K562 (cell line): ENCODE results near the gene GAB1. TPM values are rescaled to one million over a fixed set of nuclear protein-coding genes. Genes with fewer than 3 reads are reported as not detected.

ENCODE experiments used
- ATAC-seq: fragments of 200-7000 bp; cut with Tn5 transposase; 3 replicates; pipeline ENCODE4 v1.9.1; 2020; ENCODE audit warnings: moderate library complexity
- BruUV-seq: library from RNA; stranded (reverse); fragments of 400-500 nt; replicated peaks from 2 replicates; lab custom pipeline; 2021; lab: Mats Ljungman, UMichigan
- CTCF ChIA-PET: fragments of 300-600 bp; formaldehyde crosslinking; extraction: SDS; loops from one replicate; lab custom pipeline; 2021; ENCODE audit warnings: low intra/inter-chr PET ratio; lab: Yijun Ruan, JAX
- POLR2A ChIA-PET: fragments of 300-600, 350-650 bp; sonication (Branson Sonifier 250); formaldehyde crosslinking; extraction: SDS; loops from one replicate; lab custom pipeline; 2021; ENCODE audit warnings: antibody characterized with exemption, inconsistent platforms; lab: Yijun Ruan, JAX
- DNase-seq, 4 experiments: peaks; one replicate each; pipeline versions ENCODE4 v3.0.0 to v3.0.0-alpha.2; 2011 to 2018; ENCODE audit warnings: low spot score in 3 of 4, mixed read lengths in 3 of 4; ENCODE audit errors: extremely low read depth in 1 of 4
- FAIRE-seq: peaks from 2 replicates; lab custom pipeline; 2011; peaks lifted over from hg19 to GRCh38; lab: Jason Lieb, UNC
- H2AFZ ChIP-seq: 2 replicates; pipeline ENCODE4 v1.6.0; 2011; ENCODE audit warnings: low read depth, low read length, control low read depth, inconsistent platforms
- H3K27ac ChIP-seq: fragments of 200-600 bp; 3 replicates; pipeline ENCODE4 v1.8.0; 2011; ENCODE audit warnings: low read depth, mild to moderate bottlenecking, control low read depth, inconsistent platforms, low read length, moderate library complexity, mixed read lengths; ENCODE audit errors: extremely low read depth
- H3K27me3 ChIP-seq, 2 experiments: fragments of 300-600 bp in 1 of 2; 2 replicates in 1 of 2; 3 replicates in 1 of 2; pipeline versions ENCODE4 v1.6.0 to v1.8.0; 2011; ENCODE audit warnings: inconsistent platforms in 2 of 2, low read length in 2 of 2, mild to moderate bottlenecking in 1 of 2, mixed read lengths in 1 of 2, moderate library complexity in 1 of 2; ENCODE audit not compliant: control insufficient read depth in 2 of 2, insufficient read depth in 2 of 2
- H3K36me3 ChIP-seq: fragments of 300-600 bp; 3 replicates; pipeline ENCODE4 v1.8.0; 2011; ENCODE audit warnings: mild to moderate bottlenecking, low read length, inconsistent platforms; ENCODE audit not compliant: control insufficient read depth, insufficient read depth
- H3K4me1 ChIP-seq, 2 experiments: fragments of 200-600 bp in 1 of 2; replicated peaks in 1 of 2; 2 replicates in 1 of 2; 3 replicates in 1 of 2; pipeline versions ENCODE4 v1.5.1 to v1.8.0; 2011; ENCODE audit warnings: inconsistent platforms in 2 of 2, low read length in 2 of 2, mild to moderate bottlenecking in 1 of 2, mixed read lengths in 1 of 2, moderate library complexity in 1 of 2; ENCODE audit not compliant: control insufficient read depth in 2 of 2, insufficient read depth in 2 of 2
- H3K4me2 ChIP-seq: 2 replicates; pipeline ENCODE4 v1.6.1; 2011; ENCODE audit warnings: low read length, control low read depth, inconsistent platforms, mixed read lengths; ENCODE audit not compliant: insufficient read depth
- H3K4me3 ChIP-seq: fragments of 200-600 bp; sonication (generic), shearing (Covaris generic); 2 replicates; pipeline ENCODE4 v1.5.1; 2016; ENCODE audit warnings: control low read depth, inconsistent platforms
- H3K79me2 ChIP-seq: fragments of 200-600 bp; 3 replicates; pipeline ENCODE4 v1.8.0; 2011; ENCODE audit warnings: low read length, inconsistent platforms; ENCODE audit not compliant: control insufficient read depth, insufficient read depth
- H3K9ac ChIP-seq, 2 experiments: 2 replicates each; pipeline versions ENCODE4 v1.6.0 to v1.6.1; 2011; ENCODE audit warnings: low read depth in 2 of 2, low read length in 2 of 2, control low read depth in 1 of 2, inconsistent platforms in 1 of 2, mild to moderate bottlenecking in 1 of 2, mixed read lengths in 1 of 2; ENCODE audit not compliant: insufficient read depth in 1 of 2
- H3K9me1 ChIP-seq: one replicate; pipeline ENCODE4 v1.6.0; 2011; ENCODE audit warnings: inconsistent platforms, mild to moderate bottlenecking, low read length, moderate library complexity; ENCODE audit not compliant: control insufficient read depth, insufficient read depth
- H3K9me3 ChIP-seq: replicated peaks from 2 replicates; pipeline ENCODE4 v1.5.1; 2011; ENCODE audit warnings: low read depth, low read length, inconsistent platforms; ENCODE audit not compliant: control insufficient read depth, insufficient read depth
- H4K20me1 ChIP-seq: replicated peaks from 2 replicates; pipeline ENCODE4 v1.6.1; 2011; ENCODE audit warnings: low read length, inconsistent platforms, mixed read lengths; ENCODE audit not compliant: control insufficient read depth, insufficient read depth
- CEBPB ChIP-seq: fragments of 450-650 bp; IDR thresholded peaks from 2 replicates; pipeline ENCODE4 v1.6.1; 2016; ENCODE audit warnings: missing genetic modification characterization, missing compliant biosample characterization
- CEBPG ChIP-seq, 3 experiments: fragments of 200-800 bp in 1 of 3; sonication (Bioruptor generic) in 1 of 3; sonication (generic) in 1 of 3; formaldehyde crosslinking in 1 of 3; IDR thresholded peaks in 2 of 3; conservative IDR thresholded peaks in 1 of 3; 2 replicates each; pipeline versions ENCODE4 v1.6.1 to v1.8.0; 2016 to 2022; ENCODE audit warnings: missing compliant biosample characterization in 2 of 3, missing genetic modification characterization in 2 of 3, mild to moderate bottlenecking in 1 of 3, missing genetic modification reagents in 1 of 3
- PHF21A ChIP-seq: fragments of 450-650 bp; IDR thresholded peaks from 2 replicates; pipeline ENCODE4 v1.6.1; 2017; ENCODE audit warnings: low read depth, borderline replicate concordance
- POLR2H ChIP-seq: IDR thresholded peaks from 2 replicates; pipeline ENCODE4 v1.6.1; 2016; ENCODE audit warnings: missing genetic modification characterization, low read depth, mild to moderate bottlenecking, control low read depth, missing compliant biosample characterization, moderate library complexity
- TFAM ChIP-seq: fragments of 250-450 bp; sonication (Bioruptor Pico); conservative IDR thresholded peaks from 2 replicates; pipeline ENCODE4 v1.5.0; 2021; ENCODE audit warnings: mild to moderate bottlenecking, moderate library complexity
- TOE1 ChIP-seq, 2 experiments: fragments of 450-650 bp in 1 of 2; sonication (generic) in 1 of 2; formaldehyde crosslinking in 1 of 2; IDR thresholded peaks; 2 replicates each; pipeline versions ENCODE4 v1.7.1 to v1.8.0; 2016 to 2022; ENCODE audit warnings: borderline replicate concordance in 2 of 2, mild to moderate bottlenecking in 2 of 2, antibody characterized with exemption in 1 of 2, inconsistent platforms in 1 of 2, low read depth in 1 of 2, missing genetic modification reagents in 1 of 2, moderate library complexity in 1 of 2
- ZNF121 ChIP-seq: sonication (generic); formaldehyde crosslinking; conservative IDR thresholded peaks from 2 replicates; pipeline ENCODE4 v1.8.0; 2022; ENCODE audit warnings: missing genetic modification reagents
- ZNF589 ChIP-seq: fragments of 200-800 bp; sonication (Bioruptor generic); IDR thresholded peaks from 2 replicates; pipeline ENCODE4 v1.6.1; 2016; ENCODE audit warnings: low read depth, missing genetic modification characterization, missing compliant biosample characterization
- WGBS: fragments of 100-300 bp; shearing (Covaris generic); methylation state at CpG from one replicate; pipeline ENCODE4 v1.1.6; 2016; ENCODE audit warnings: low coverage, mixed read lengths; ENCODE audit not compliant: insufficient coverage; ENCODE audit errors: missing lambda C conversion rate; 5-methylcytosine and 5-hydroxymethylcytosine counted together
- in situ Hi-C: fragments of 300-500 bp; cut with MboI; formaldehyde crosslinking; loops from 4 replicates; pipeline ENCODE4 v1.15.0; 2018; ENCODE audit warnings: inconsistent platforms, mixed read lengths
- intact Hi-C: fragments of 100-400 bp; cut with micrococcal nuclease; formaldehyde crosslinking; loops from 2 replicates; pipeline ENCODE4 v1.14.2; 2022
- polyA plus RNA-seq, 8 experiments: library from polyadenylated mRNA; depleted of rRNA in 4 of 8; stranded (reverse) in 5 of 8; unstranded in 3 of 8; fragments of >200 nt; fragmentation: Nextera tagmentation in 2 of 8; fragmentation: Illumina TruSeq in 1 of 8; extraction: Ambion mirVana in 2 of 8; extraction: Trizol in 1 of 8; gene quantifications; 2 replicates each; pipeline versions ENCODE4 v1.2.1 to v1.2.3, GENCODE V29; 2011 to 2014; ENCODE audit warnings: inconsistent platforms in 1 of 8, missing spikeins in 1 of 8
- total RNA-seq, 7 experiments: library from RNA; depleted of rRNA in 6 of 7; stranded (reverse); fragments of >200 nt in 6 of 7; fragmentation: Illumina TruSeq in 2 of 7; extraction: Trizol in 2 of 7; gene quantifications; 2 replicates each; pipeline versions ENCODE4 v1.2.1 to v1.2.3, GENCODE V29; 2011 to 2021; ENCODE audit warnings: low replicate concordance in 1 of 7
- TF ChIP-seq, protein P1 (sequence below): fragments of 250-450 bp; sonication (Bioruptor Pico); IDR thresholded peaks from 2 replicates; pipeline ENCODE4 v1.8.0; 2021; ENCODE audit warnings: moderate library complexity, mild to moderate bottlenecking, inconsistent platforms
- TF ChIP-seq, protein P2 (sequence below): fragments of 450-650 bp; formaldehyde crosslinking; IDR thresholded peaks from 2 replicates; pipeline ENCODE4 v1.4.0; 2020; ENCODE audit warnings: mild to moderate bottlenecking, mixed read lengths

The GAB1 gene
- total and polyA plus RNA-seq, 9 of the 15 experiments (the other 6 are each of a cell fraction or from before 2014, with no cell fraction given) = 1.3 to 14.6 (median 7.5) TPM

DNA sequence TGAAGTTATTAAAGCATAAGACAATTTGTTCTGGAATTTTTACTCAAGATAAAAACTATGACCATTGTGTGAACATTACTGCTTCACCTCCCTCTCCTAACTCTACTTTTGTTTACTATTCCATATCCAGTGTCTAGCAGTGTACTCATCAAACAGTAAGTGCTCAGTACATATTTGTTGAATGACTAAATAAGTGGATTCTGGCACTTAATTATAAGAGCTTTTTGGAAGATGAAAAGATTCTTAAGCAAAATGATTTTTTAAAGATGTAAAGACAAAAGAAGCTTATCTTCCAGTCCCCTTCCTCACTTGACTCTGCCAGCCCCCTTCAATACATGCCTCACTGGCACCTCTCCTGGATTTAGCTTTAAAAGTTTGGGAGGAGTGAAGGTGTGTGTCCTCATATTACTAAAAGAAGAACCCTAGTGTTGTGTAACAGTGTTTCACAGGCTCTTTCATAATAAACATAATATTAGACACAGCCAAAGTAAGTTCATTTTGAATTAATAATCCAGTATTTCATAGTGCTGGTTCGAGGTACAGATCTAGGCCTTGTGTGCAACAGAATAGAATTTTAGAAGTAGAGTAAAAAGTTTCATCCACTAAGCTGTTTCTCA is 53.0 kb downstream of the GAB1 start:
- Histone ChIP-seq H4K20me1 (peaks cover 4% of the 10 kb centered on the region; the same call in 1 of the 2 replicates), H2AFZ (no peak overlapping the region), H3K9me3 (no peaks in the 10 kb centered on the region), H3K4me2 (no peak overlapping the region), H3K79me2 (peaks cover 17% of the 10 kb centered on the region; the same call in 2 of the 3 replicates), H3K27me3 (no peaks in the 10 kb centered on the region), H3K4me1 (no peaks in the 10 kb centered on the region), H3K9me1 (no peaks in the 10 kb centered on the region), H3K9ac (no peak overlapping the region), H3K27ac (no peak overlapping the region), H3K4me3 (no peak overlapping the region), H3K36me3 (no peaks in the 10 kb centered on the region; the same call in 2 of the 3 replicates)
- BruUV-seq = no TSS peak
- TF ChIP-seq TFAM (CRISPR knock-in tag) = no peak
- 0 out of 2 replicates have a peak, but pooled peaks have one; percentile 12 for TF ChIP-seq CEBPB
- ATAC-seq (no peak), DNase-seq (no peak), FAIRE-seq (no peak)
- POLR2A ChIA-PET = interaction anchor here (1.0 kb wide), 1 partner anchor 13 kb away, joined by 3 read pairs; no protein-coding TSS in a partner anchor
- 47% methylated on average over 1 of the region's 1 CpG for WGBS
- intact Hi-C loops = no loop called here
- CTCF ChIA-PET = no interaction called here
- in situ Hi-C loops = no loop called here

DNA sequence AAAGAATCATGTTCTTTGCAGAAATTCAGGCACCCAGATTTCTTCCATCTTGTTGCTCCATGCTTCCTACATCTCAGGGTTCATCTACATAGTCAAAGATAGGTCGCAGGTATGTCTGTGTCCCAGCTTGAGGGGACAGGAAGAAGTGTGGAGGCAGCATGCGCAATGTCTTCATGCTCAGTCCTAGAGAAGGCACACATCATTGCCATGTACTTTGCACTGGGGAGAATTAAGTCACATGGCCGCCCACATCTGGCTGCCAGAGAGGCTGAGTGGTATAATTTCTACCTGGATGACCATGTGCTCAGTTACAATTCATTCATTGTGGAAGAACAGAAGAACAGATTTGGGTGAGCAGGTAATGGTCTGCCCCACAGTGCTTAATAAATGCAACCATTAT is 54.1 kb downstream of the GAB1 start:
- Histone ChIP-seq H3K27me3 (no peaks in the 10 kb centered on the region), H3K4me3 (no peak overlapping the region), H2AFZ (no peak overlapping the region), H3K4me2 (no peak overlapping the region), H3K9ac (no peak overlapping the region), H3K9me3 (no peaks in the 10 kb centered on the region), H4K20me1 (peaks cover 4% of the 10 kb centered on the region; the same call in 1 of the 2 replicates), H3K36me3 (no peaks in the 10 kb centered on the region; the same call in 2 of the 3 replicates), H3K27ac (no peak overlapping the region), H3K4me1 (no peaks in the 10 kb centered on the region; a peak in 1 of 5 replicates), H3K79me2 (peaks cover 14% of the 10 kb centered on the region; the same call in 2 of the 3 replicates), H3K9me1 (no peaks in the 10 kb centered on the region)
- WGBS = 88% methylated on average over 3 of the region's 3 CpGs
- POLR2A ChIA-PET = no interaction called here
- peak; percentile 22; the same call in 2 of the 3 replicates for ATAC-seq
- DNase-seq = no peak
- CTCF ChIA-PET = no interaction called here
- FAIRE-seq = no peak
- intact Hi-C loops (no loop called here), in situ Hi-C loops (no loop called here)
- BruUV-seq = no TSS peak
- TF ChIP-seq ZNF121 = no peak
- no peak for TF ChIP-seq POLR2H (tag)
- TF ChIP-seq PHF21A = no peak
- TF ChIP-seq TOE1 (IDR thresholded peaks at IDR 0.05; ENCODE audit: borderline replicate concordance) = no peak
- TF ChIP-seq TOE1 (CRISPR knock-in tag; IDR thresholded peaks at IDR 0.05; ENCODE audit: borderline replicate concordance, low read depth) = no peak
- TF ChIP-seq, protein P1, sequence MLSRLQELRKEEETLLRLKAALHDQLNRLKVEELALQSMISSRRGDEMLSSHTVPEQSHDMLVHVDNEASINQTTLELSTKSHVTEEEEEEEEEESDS (CRISPR knock-in tag) = no peak
- no peak for TF ChIP-seq CEBPG (CRISPR knock-in tag; IDR thresholded peaks at IDR 0.05)
- TF ChIP-seq CEBPG (tag; conservative IDR thresholded peaks at IDR 0.05 in 1 of 2, IDR thresholded peaks at IDR 0.05 in 1 of 2) = no peak
- TF ChIP-seq, protein P2, sequence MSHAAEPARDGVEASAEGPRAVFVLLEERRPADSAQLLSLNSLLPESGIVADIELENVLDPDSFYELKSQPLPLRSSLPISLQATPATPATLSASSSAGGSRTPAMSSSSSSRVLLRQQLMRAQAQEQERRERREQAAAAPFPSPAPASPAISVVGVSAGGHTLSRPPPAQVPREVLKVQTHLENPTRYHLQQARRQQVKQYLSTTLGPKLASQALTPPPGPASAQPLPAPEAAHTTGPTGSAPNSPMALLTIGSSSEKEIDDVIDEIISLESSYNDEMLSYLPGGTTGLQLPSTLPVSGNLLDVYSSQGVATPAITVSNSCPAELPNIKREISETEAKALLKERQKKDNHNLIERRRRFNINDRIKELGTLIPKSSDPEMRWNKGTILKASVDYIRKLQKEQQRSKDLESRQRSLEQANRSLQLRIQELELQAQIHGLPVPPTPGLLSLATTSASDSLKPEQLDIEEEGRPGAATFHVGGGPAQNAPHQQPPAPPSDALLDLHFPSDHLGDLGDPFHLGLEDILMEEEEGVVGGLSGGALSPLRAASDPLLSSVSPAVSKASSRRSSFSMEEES (CRISPR knock-in tag) = no peak
- TF ChIP-seq ZNF589 (CRISPR knock-in tag) = no peak
